NB4 (cell line): ENCODE results near the gene NCOR1.

Source experiments
- POLR2A ChIP-seq: IDR thresholded peaks from 2 replicates; pipeline ENCODE4 v1.6.1; 2011; ENCODE audit warnings: mild to moderate bottlenecking; ENCODE audit not compliant: insufficient read length; ENCODE audit errors: extremely low read depth
- TF ChIP-seq, protein P1 (sequence below): IDR thresholded peaks from one replicate; pipeline ENCODE4 v1.5.1; 2012; ENCODE audit warnings: low read depth, low read length

DNA sequence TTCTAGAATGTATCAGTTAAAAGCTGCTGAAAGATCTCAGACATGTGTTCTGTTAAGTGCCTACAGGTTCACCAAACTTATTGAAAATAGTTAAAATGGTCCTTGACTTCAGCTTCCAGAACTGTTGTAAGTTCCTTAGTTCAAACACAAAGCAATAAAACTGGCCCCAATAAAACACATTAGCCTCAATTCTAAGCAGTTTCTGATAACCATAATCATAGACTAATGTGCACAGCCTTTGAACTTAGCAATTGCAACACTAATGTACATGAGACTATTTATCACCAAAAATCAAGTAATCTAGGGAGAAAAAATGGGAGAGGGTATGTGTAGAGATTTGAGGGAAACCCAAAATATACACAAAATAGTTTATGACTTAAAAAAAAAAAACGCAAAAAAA, 17.1 kb upstream of the NCOR1 start:
- TF ChIP-seq, protein P1, sequence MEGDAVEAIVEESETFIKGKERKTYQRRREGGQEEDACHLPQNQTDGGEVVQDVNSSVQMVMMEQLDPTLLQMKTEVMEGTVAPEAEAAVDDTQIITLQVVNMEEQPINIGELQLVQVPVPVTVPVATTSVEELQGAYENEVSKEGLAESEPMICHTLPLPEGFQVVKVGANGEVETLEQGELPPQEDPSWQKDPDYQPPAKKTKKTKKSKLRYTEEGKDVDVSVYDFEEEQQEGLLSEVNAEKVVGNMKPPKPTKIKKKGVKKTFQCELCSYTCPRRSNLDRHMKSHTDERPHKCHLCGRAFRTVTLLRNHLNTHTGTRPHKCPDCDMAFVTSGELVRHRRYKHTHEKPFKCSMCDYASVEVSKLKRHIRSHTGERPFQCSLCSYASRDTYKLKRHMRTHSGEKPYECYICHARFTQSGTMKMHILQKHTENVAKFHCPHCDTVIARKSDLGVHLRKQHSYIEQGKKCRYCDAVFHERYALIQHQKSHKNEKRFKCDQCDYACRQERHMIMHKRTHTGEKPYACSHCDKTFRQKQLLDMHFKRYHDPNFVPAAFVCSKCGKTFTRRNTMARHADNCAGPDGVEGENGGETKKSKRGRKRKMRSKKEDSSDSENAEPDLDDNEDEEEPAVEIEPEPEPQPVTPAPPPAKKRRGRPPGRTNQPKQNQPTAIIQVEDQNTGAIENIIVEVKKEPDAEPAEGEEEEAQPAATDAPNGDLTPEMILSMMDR = no peak
- no peak for TF ChIP-seq POLR2A
